Keratinocyte (primary cell): ENCODE data around the gene CLEC2D.

Source experiments
- EZH2 ChIP-seq: IDR thresholded peaks from one replicate; pipeline ENCODE4 v1.6.1; 2012; ENCODE audit warnings: inconsistent platforms, mild to moderate bottlenecking, low read length, moderate library complexity
- TF ChIP-seq, protein P1 (sequence below), 3 experiments: IDR thresholded peaks in 1 of 3; conservative IDR thresholded peaks in 1 of 3; optimal IDR thresholded peaks in 1 of 3; 2 replicates in 2 of 3; 3 replicates in 1 of 3; pipeline versions ENCODE3 to v1.5.1; 2011; ENCODE audit warnings: low read length in 3 of 3, mild to moderate bottlenecking in 3 of 3, moderate library complexity in 2 of 3, control low read depth in 1 of 3, inconsistent platforms in 1 of 3; ENCODE audit not compliant: insufficient read depth in 2 of 3; ENCODE audit errors: extremely low read depth in 1 of 3

GRCh38 chr12:9706086-9706685 lies 36.7 kb downstream of the CLEC2D start:
- TF ChIP-seq, protein P1, sequence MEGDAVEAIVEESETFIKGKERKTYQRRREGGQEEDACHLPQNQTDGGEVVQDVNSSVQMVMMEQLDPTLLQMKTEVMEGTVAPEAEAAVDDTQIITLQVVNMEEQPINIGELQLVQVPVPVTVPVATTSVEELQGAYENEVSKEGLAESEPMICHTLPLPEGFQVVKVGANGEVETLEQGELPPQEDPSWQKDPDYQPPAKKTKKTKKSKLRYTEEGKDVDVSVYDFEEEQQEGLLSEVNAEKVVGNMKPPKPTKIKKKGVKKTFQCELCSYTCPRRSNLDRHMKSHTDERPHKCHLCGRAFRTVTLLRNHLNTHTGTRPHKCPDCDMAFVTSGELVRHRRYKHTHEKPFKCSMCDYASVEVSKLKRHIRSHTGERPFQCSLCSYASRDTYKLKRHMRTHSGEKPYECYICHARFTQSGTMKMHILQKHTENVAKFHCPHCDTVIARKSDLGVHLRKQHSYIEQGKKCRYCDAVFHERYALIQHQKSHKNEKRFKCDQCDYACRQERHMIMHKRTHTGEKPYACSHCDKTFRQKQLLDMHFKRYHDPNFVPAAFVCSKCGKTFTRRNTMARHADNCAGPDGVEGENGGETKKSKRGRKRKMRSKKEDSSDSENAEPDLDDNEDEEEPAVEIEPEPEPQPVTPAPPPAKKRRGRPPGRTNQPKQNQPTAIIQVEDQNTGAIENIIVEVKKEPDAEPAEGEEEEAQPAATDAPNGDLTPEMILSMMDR (optimal IDR thresholded peaks at IDR 0.05 in 1 of 3, IDR thresholded peaks at IDR 0.05 in 1 of 3, conservative IDR thresholded peaks at IDR 0.05 in 1 of 3; ENCODE audit: extremely low read depth in 1 of 3, insufficient read depth in 2 of 3, low read length in 3 of 3): no peak
- TF ChIP-seq EZH2: no peak
